GM19467 (cell line): ENCODE results near the gene TUBA4A.
"Not testable (repeated sequence)": the region's sequence is repeated elsewhere in the genome, so short reads cannot be mapped to it uniquely, and the experiment has no call there.

Source experiments
- ATAC-seq: cut with Tn5 transposase; IDR thresholded peaks from one replicate; pipeline ENCODE4 v1.9.1; 2021; ENCODE audit warnings: mild to moderate bottlenecking, moderate library complexity; ENCODE audit not compliant: unreplicated experiment

The TUBA4A gene

GRCh38 chr2:219214141-219214540, 39.6 kb downstream of the TUBA4A start:
- no peak for ATAC-seq

GRCh38 chr2:219213486-219214071, 40.1 kb downstream of the TUBA4A start:
- no peak for ATAC-seq

GRCh38 chr2:219213026-219213415, 40.7 kb downstream of the TUBA4A start:
- ATAC-seq, result no peak

GRCh38 chr2:219210886-219211362, 42.8 kb downstream of the TUBA4A start:
- ATAC-seq, result no peak

- ATAC-seq, result no peak
These were observed 43.4 kb downstream of the TUBA4A start for GRCh38 chr2:219210196-219210885.

GRCh38 chr2:219209236-219210195, 44.2 kb downstream of the TUBA4A start:
- ATAC-seq, result no peak

- no peak for ATAC-seq
These were observed 45.6 kb downstream of the TUBA4A start for GRCh38 chr2:219207884-219208740.

- no peak for ATAC-seq
These were observed 46.4 kb downstream of the TUBA4A start for GRCh38 chr2:219207134-219207883.

GRCh38 chr2:219206328-219207133, 47.2 kb downstream of the TUBA4A start, which contains the start of gene ZFAND2B:
Gene ZFAND2B, plus strand, starts transcription at chr2:219206782. Its CDS starts 206 bp downstream, at chr2:219206988.
- ATAC-seq, result peak; percentile 96

- no peak for ATAC-seq
These were observed 47.8 kb downstream of the TUBA4A start for GRCh38 chr2:219205981-219206327.

- ATAC-seq, result no peak
These were observed 48.6 kb downstream of the TUBA4A start for GRCh38 chr2:219205165-219205538.

- no peak for ATAC-seq
These were observed 49.1 kb downstream of the TUBA4A start for GRCh38 chr2:219204425-219205164.

- not testable (repeated sequence) for ATAC-seq
These were observed 52.4 kb downstream of the TUBA4A start for GRCh38 chr2:219201331-219201730.

GRCh38 chr2:219200502-219201326, 53.0 kb downstream of the TUBA4A start:
- ATAC-seq, result not testable (repeated sequence)
